NCI-H2029 treated with DMSO at 0.1 percent for 48 hours (cell line): Measurements from ENCODE around the gene CDH23.

Experiments
- DNase-seq: peaks from one replicate; lab custom pipeline; 2025; lab: John Stamatoyannopoulos, UW

CDH23 gene

DNA sequence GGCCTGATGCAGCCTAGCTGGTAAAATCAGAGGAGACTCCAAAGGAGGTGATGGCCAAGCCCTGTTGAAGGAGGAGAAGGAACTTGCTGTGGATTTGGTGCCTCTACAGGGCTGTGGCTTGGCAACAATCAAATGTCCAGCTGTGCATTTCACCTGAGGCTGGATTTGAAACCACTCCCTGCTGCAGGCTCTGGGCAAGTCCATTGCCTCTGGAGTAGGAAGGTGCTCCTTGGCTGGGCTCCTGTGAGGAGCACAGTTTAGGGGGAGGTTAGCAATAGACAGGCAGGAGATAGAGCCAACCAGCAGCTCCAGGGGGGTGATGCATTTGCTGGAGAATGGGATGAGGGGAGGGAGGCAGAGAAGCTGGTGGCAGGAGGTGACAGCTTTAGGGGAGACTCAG is 26.5 kb downstream of the CDH23 start:
- DNase-seq, result no peak

DNA sequence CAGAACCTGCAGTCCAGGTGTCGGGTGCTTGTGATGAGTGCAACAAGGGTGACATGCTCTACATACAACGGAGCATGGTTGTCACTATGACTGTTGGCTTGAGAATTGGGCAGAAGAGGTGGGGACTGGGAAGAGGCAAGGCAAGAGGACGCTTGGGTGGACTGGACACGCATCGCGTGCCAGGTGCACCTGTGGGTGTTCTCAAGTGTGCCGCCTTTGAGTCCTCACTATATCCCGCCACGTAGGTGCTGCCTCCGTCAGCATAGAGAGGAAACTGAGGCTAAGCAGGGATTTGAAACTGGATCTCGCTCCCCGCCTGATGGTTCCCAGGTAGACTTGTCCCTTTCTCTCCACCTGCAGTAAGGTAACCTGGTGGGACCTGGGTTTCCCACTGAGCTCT is 27.2 kb downstream of the CDH23 start:
- no peak for DNase-seq

DNA sequence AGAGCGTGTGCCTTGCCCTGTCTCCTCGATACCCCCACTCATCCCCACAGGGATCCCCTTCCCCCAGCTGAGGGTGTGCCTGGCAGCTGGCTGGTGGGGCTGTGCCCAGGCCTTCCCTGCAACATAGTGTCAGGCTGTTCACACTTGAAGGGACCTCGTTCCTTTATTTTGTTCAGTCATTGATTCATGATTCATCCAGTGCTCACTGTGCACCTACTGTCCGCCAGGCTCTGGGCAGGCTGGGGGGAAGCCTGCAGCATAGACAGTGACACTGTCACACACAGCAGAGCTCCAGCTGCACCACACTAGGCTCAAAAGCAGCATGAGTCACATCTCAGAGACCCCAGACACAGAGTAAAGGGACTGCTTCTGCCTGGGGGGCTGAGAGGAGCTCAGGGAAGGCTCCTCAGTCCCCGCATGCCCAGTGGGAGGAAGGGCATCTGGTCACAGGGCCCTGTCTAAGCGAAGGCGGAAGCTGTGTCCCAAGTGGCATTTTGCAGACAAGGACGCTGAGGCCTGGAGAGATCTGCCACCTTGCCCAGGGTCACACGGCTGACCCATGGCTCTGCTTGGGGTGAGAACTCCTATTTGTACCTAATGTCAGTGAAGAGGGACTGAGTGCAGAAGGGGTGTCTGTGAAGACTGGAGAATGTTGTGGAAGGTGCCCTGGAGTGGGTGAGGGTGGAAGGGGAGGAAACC is 27.9 kb downstream of the CDH23 start:
- DNase-seq, result no peak

DNA sequence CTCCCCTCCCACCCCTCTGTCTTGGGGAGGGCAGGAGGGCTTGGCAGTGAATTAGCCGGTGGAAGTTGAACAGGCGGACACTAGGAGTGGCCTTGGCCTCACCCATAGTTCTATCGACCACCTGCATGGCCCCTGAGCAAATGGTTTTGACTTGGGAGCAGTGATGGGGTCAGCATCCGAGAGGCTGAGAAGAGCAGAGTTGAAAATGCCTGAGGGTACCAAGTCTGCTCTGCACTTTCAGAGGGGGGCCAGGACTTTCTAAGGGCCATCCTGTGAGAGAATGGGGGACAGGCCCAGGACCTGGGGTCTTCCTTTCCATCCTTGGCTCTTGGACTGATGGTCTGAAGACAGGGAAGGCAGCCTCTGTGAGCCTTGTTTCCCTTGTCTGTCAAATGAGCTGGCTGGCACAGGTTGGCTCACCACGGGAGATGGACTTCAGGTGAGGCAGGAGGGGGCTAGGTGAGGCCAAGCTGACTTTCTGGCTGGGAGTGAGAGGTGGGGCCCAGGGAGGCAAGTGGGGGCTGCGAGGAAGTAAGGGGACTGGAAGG is 29.4 kb downstream of the CDH23 start:
- DNase-seq, result no peak

DNA sequence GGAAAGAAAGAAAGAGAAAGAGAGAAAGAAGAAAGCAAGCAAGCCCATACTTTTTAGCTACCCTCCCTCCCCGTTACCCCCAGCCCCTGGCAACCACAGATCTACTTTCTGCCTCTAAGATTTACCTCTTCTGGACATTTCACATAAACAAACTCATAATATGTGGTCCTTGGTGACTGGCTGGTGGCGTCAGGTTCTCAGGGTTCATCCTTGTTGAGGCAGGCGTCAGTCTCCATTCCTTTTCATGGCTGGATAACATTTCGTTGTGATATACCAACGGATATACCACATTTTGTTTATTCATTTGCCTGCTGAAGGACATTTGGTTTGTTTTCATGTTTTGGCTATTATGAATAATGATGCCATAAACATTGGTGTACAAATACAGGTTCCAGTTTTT is 30.5 kb downstream of the CDH23 start:
- DNase-seq, result no peak

DNA sequence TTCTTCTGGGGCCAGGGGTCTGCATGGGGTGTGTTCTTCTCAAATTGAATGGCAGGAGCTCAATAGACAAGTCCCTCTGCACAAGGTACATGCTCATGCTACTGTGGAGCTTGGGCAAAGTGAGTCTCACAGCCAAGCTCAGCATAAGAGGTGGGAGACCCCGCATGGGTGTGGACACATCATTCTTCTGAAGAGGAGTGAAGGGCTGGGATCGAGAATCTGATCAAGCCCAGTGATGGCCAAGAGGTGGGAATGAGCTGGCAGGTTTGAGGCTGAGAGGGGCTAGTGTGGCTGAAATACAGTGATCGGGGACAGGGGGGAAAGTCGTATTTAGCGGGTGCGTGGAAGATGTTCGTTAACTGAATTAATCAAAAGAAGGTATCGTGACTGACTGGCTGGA is 32.6 kb downstream of the CDH23 start:
- no peak for DNase-seq

DNA sequence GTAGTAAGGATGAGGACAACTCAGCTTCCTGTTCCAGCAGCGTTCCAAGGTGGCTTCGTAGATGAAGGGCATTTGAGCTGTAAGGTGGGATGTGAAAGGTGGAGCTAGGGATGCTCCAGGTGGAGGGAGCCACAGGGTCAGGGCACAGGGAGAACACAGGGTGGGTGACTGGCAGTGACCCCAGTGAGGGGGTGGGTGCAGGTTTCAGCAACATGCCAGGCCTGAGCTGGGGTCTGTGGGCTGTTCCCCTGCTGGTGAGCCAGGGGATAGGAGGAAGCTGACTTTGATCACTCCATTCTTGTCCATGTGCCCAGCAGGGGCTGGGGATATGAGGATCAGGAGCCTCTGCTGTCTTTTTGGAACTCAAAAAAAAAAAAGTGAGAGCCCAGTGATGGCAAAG is 33.2 kb downstream of the CDH23 start:
- no peak for DNase-seq

DNA sequence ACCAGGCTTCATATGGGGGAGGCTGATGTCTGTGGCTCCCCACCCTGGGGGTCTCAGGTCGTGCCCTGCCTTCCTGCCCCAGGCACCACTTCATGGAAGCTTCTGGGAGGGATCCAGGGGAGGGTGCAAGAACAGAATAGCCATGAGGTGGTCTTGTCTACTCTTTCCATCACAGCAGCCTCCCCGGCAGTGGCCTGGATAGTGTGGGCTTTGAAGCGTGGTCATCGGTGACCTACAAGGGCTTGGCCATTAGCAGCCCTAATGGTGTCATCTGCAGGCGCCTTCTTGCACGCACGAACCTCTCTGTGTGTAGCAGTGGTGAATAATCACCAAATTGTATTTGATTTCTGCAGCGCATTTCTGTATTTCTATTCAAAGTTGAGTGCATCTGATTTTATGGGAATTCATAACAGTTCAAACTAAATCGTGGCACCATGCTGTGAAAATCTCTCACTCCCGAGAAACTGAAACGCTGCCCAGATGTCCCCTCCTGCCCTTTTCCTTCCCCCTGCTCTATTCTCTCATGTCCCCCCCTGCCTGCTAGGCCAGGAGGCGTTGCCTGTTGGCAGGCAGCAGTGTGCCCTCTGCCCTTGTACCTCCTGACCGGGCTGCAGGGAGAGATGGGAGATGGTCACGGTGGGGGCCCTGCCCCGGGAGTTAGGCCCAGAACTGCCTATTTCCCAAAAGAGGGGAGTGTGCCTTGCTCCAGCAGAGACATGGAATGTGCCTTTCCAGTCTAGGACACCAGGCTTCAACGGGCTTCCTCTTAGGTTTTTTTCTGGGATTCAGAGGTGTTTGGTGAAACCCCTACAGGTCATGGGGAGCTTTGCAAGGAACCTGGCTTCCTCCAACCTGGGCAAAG is 34.8 kb downstream of the CDH23 start:
- DNase-seq, result no peak

DNA sequence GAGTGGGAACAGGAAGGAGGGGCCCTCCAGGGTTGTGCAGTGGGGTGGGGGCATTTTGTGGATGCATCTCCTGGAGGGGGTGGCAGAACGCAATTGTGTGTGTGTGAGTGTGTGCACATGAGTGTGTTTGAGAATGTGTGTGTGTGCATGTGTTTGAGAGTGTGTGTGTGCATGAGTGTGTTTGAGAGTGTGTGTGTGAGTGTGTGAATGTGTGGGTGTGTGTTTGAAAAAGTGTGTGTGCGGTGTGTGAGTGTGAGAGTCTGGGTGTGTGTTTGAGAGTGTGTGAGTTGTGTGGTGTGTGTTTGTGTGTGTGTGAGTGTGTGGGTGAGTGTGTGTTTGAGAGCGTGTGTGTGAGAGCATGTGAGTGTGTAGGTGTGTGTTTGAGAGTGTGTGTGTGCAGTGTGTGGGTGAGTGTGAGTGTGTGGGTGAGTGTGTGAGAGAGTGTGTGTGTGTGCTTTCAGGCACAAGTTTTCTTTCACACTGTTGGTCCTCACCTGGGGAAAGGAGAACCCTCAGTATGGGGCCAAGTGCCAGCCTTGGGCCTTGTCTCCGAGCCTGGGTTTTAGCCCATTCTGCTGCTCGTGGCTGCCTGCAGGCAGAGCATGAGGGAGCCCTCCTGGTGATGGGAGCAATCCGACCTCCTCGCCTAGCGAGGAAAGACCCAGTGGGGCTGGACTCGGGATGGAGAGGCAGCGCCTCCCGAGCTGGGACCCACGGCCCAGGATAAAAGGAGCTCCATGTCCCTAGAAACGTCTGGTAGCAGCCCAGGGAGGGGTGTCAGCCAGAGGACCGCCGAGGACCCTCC is 35.6 kb downstream of the CDH23 start:
- DNase-seq, result no peak

DNA sequence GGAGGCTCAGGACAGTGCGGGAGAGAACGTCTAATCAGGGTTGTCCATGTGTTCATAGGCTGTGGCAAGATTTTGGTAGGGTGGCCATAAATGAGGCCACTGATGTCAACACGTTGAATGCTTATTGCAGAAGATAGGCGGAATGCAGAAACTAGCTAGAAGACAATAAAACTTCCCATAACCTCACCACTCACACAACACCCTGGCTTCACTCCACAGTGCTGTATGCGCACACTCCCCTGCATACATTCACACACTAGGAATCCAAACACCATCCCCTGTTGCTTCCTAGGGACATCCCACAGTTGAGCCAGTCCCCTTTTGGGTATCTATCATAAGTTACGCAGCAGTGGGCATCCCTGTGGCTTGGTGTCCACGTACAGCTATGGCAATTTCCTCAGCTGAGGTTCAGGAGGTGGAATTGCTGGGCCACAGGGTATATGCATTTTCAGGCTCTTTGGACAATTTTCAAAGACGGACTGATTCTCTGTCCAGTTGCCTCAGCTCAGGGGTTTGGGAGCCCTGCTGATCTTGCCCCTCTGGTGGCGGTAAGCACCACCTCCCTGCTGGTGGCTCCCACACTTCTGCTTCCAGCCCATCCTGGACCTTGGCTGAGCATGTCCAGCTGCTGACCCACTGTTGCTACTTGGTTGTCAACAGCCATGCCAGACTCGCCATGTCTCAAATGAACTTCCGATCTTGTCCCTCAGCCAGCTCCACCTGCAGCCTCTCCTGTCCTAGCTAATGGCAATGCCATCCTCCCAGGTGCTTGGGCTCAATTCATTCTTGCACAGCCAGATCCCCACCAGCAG is 36.4 kb downstream of the CDH23 start:
- no peak for DNase-seq

DNA sequence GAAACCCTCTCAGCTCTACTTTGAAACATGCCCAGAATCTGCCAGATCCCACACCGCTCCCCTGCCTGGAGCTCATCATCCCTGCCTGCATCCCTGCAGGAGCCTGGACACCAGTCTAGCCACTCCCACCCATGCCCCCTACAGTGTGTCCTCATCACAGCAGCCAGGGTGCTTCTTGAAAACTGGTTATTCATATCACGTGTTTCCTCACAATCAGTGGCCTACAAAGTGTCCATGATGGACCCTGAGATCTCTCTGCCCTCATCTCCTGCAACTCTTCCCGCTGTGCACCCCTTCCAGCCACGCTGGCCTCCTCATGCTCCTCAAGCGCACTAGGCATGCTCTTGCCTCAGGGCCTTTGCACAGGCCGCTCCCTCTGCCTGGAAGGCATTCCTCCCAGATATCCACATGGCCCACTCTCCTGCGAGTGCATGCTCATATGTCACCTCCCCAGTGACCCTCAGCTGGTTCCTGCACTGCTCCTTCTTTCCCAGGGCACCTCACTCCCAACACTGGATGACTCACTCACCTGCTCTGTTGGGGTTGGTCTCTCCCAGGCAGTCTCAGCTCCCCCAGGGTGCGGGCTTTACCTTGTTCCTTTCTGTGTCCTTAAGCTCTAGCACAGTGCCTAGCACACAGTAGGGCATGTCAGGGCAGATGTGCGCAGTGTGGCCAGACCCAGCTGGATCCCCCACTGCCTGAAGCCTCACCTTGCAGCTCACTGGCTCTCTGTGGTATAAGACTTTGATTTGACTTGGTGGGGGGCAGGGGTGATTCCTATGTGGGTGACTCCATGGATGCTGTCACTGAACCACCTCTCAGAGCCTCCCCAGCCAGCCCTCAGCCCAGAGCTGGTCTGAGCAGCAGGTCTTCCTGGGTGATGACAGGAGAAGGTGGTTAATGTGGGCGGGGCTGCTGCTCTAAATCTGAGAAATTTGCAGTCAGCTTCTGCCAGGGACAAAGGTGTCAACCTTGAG is 37.3 kb downstream of the CDH23 start:
- DNase-seq, result no peak

DNA sequence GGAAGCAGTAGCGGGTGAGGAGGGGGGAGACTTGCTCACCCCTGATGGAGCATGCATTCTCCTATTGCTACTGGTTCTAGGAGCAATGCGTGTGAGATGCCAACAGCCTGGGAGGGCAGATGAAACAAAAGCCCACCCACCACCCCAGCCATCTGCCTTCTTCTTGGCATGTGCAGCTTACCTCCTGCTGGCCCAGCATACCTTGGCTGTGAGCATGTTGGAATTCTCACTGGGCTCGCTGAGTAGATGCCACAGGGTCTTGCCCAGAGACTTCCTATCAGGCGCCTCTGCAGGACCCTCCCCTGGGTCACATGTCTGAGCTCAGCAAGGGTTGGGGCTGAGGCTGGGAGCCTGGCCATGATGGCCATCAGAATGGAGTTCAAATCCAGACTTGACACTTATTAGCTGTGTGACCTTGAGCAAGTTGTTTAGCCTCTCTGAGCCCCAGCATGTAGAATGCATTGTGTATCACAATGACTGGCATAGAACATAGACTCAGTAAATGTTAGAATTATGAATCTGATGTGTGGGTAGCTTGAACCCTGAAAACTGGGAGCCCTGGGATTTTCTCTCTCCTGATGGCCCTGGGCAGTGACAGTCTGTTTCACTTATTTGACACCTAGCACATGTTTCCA is 38.2 kb downstream of the CDH23 start:
- DNase-seq, result no peak

DNA sequence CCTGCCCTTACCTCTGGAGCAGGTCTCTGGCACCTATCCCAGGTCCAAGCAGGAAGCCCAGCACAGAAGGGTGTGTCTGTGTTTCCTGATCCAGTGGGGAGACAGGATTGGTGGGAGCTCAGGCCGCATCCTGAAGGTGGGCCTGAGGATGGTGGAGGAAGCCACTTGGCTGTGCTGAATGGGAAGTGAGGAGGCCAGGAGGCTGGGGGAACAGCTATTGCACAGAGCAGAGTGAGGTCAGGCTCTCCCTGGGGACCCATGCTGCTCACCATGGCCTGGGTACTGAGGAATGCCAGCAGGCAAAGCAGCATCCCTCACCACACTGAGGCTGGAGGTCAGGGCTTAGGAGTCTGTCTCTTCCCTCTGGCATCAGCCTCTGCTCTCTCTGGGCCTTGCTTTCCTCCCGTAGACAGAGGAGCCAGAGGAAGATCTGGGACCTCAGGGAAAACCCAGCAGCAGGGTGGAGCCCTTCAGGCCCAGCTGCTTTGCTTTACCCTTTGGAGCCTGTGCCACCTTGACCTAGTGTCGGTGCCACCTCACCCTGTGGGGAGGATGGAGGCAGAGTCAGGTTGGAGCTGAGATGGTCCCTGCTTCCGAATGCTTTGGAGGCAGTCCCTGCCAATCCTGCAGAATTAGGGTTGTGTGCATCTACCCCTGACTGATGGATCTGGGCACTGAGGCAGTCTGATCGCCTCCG is 39.0 kb downstream of the CDH23 start:
- DNase-seq, result no peak

DNA sequence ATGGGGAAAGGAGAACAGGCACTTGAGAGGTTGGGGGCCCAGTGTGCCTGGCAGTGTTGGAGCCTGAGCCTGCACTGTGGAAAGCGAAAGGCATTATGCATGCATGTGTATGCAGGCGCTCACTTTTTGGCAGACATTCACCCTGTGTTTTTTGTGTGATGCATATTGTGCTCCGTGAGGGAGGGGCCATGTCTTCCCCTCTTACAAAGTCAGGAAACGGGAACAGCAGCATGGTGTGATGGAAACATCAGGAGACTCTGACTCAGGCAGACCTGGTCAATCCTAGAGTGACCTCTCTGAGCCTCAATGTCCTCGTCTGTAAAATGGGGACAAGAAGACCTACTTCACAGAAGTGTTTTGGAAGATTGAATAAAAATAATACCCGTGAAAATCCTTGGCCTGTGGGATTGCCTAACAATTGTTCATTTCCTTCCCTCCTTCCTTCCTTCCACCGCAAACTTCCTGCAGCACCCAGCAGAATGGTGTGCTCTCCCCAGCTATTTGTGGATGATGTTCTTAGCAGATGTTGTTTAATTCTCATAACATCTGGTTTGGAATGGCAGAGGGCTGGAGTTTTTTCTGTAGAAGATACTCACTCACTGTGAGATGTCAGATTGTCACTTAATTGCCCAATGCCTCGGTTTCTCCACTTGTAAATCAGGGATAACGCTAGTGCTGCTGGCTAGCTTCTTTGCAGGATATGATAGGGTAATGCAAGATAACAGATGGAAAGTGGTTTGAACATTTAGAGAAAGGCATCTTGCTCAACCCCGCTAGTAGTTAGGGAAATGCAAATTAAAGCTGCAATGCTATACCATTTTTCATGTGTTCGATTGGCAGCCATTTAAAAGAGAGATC is 39.8 kb downstream of the CDH23 start:
- no peak for DNase-seq

DNA sequence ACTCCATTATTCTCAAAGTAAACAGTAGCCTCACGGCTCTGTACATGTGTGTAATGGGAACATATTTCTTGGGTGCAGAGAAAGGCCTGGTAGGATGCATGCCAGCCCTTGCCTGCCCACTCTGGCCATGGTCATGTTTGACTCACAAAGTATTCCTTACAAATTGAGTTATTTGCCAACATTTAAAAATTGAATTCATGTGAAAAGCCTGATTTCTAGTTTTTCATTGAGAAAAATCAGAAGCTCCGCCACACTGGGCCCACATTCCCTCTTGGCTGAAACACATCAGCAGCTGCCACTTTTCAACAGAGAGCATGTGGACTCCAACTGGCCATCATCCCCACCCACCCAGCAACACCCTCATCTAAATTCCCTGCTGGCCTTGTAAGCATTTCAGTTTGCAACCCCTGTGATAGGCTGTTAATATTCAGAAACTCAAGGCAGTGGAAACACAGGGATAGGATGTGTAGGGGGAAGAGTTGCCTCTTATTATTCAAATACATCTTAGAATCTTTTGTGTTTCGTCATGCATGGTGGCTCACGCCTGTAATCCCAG is 40.9 kb downstream of the CDH23 start:
- DNase-seq, result no peak

DNA sequence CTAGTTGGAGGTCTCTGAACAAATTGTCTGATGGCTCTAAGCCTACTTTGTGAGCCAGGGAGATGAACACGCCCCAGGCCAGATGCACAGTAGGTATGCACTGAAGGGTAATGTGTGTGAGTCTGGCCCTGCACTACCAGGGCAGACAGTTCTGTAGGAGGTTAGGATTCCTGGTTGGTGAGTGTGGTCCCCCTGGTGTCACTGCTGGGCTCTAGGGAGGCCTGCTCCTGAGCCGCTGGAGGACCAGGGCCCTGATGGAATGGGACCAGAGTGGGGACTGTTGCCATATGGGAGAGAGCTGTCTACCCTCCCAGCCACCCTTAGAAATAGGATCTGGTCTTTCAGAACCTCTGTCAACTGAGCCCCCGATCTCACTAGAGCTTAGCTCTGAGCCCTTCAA is 42.0 kb downstream of the CDH23 start:
- DNase-seq, result no peak

DNA sequence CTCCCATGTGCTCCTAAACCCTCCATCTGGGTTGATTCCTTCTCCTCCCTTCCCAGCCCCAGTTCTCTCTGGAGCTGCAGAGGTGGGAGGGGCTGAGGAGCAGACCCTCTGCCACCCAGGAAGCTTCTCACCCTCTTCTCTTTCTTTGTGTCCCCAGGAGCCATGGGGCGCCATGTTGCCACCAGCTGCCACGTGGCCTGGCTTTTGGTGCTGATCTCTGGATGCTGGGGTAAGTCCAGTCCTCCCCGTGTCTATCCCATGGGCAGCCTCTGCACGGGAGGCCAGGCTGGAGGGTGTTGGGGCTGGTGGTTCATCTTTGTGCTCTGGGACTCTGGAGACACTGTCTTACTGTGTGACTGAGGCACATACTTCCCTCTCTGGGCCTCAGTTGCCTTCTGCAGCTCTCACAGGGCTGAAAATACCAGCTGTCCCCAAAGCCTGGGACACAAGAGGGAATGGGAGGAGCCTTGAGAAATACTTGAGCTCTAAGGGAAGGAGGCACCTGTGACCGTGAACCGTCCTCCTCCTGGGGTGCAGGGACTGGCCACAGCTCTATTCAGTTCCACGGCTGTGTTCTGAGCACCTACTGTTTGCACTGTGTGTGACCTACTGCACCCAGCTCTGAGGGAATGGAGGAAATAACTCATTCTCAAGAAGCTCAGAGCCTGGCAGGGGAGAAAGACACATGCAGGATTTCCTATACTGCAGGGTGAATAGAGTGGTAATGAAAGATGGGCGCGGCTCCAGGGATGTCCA is 43.1 kb downstream of the CDH23 start:
- DNase-seq, result no peak
